K562 (cell line): ENCODE measurements around the gene SPINT1. TPM values are rescaled to one million over a fixed set of nuclear protein-coding genes. Genes with fewer than 3 reads are reported as not detected.

Experiments
- ARID4B ChIP-seq: sonication (generic); formaldehyde crosslinking; IDR thresholded peaks from 2 replicates; pipeline ENCODE4 v1.8.0; 2022; ENCODE audit warnings: mild to moderate bottlenecking, missing genetic modification reagents
- ATF1 ChIP-seq, 2 experiments: fragments of 450-650 bp in 1 of 2; IDR thresholded peaks; 2 replicates each; pipeline ENCODE4 v1.6.1; 2016; ENCODE audit warnings: missing compliant biosample characterization in 1 of 2, missing genetic modification characterization in 1 of 2
- BRF1 ChIP-seq: IDR thresholded peaks from 3 replicates; pipeline ENCODE4 v1.6.1; 2011; ENCODE audit warnings: borderline replicate concordance, mild to moderate bottlenecking; ENCODE audit not compliant: insufficient read length; ENCODE audit errors: extremely low read depth
- MGA ChIP-seq: fragments of 450-650 bp; IDR thresholded peaks from 2 replicates; pipeline ENCODE4 v1.6.1; 2016; ENCODE audit warnings: mild to moderate bottlenecking, moderate library complexity
- MYC ChIP-seq, 2 experiments: fragments of 250-450 bp in 1 of 2; sonication (Bioruptor Pico) in 1 of 2; IDR thresholded peaks; 2 replicates each; pipeline versions ENCODE4 v1.5.1 to v1.6.1; 2012 to 2021; ENCODE audit warnings: low read depth in 2 of 2, borderline replicate concordance in 1 of 2, improper control_type of control experiment in 1 of 2, low read length in 1 of 2, mild to moderate bottlenecking in 1 of 2, moderate library complexity in 1 of 2
- NEUROD1 ChIP-seq: fragments of 150-350 bp; IDR thresholded peaks from 2 replicates; pipeline ENCODE4 v1.6.1; 2014; ENCODE audit warnings: borderline replicate concordance, low read length, low read depth; ENCODE audit not compliant: partially characterized antibody
- RB1 ChIP-seq: fragments of 450-650 bp; IDR thresholded peaks from 2 replicates; pipeline ENCODE4 v1.6.1; 2017; ENCODE audit warnings: low read depth, mild to moderate bottlenecking
- STAT5A ChIP-seq: IDR thresholded peaks from 2 replicates; pipeline ENCODE4 v1.6.1; 2012; ENCODE audit warnings: low read length, inconsistent platforms, borderline replicate concordance
- TARDBP ChIP-seq: fragments of 450-650 bp; IDR thresholded peaks from 2 replicates; pipeline ENCODE4 v1.6.1; 2016
- ZNF436 ChIP-seq: fragments of 250-450, 450-650 bp; sonication (Bioruptor Pico); formaldehyde crosslinking; IDR thresholded peaks from 2 replicates; pipeline ENCODE4 v1.7.0; 2020; ENCODE audit warnings: mild to moderate bottlenecking
- polyA plus RNA-seq, 8 experiments: library from polyadenylated mRNA; depleted of rRNA in 4 of 8; stranded (reverse) in 5 of 8; unstranded in 3 of 8; fragments of >200 nt; fragmentation: Nextera tagmentation in 2 of 8; fragmentation: Illumina TruSeq in 1 of 8; extraction: Ambion mirVana in 2 of 8; extraction: Trizol in 1 of 8; gene quantifications; 2 replicates each; pipeline versions ENCODE4 v1.2.1 to v1.2.3, GENCODE V29; 2011 to 2014; ENCODE audit warnings: inconsistent platforms in 1 of 8, missing spikeins in 1 of 8
- total RNA-seq, 7 experiments: library from RNA; depleted of rRNA in 6 of 7; stranded (reverse); fragments of >200 nt in 6 of 7; fragmentation: Illumina TruSeq in 2 of 7; extraction: Trizol in 2 of 7; gene quantifications; 2 replicates each; pipeline versions ENCODE4 v1.2.1 to v1.2.3, GENCODE V29; 2011 to 2021; ENCODE audit warnings: low replicate concordance in 1 of 7

Gene SPINT1
- total and polyA plus RNA-seq, 9 of the 15 experiments (the other 6 are each of a cell fraction or from before 2014, with no cell fraction given): 0.78 to 4.5 (median 1.5) TPM

- TF ChIP-seq MGA: peak; percentile 74
- TF ChIP-seq ATF1 (CRISPR knock-in tag; IDR thresholded peaks at IDR 0.05): no peak
- peak; percentile 93 for TF ChIP-seq ATF1 (tag; IDR thresholded peaks at IDR 0.05)
- TF ChIP-seq ZNF436 (CRISPR knock-in tag): no peak
- TF ChIP-seq TARDBP: no peak
- peak; percentile 24; the same call in 1 of the 2 replicates for TF ChIP-seq MYC (IDR thresholded peaks at IDR 0.05; ENCODE audit: low read depth, low read length)
- peak; percentile 30; the same call in 1 of the 2 replicates for TF ChIP-seq MYC (CRISPR knock-in tag; IDR thresholded peaks at IDR 0.05; ENCODE audit: borderline replicate concordance, low read depth)
- TF ChIP-seq ARID4B (CRISPR knock-in tag): peak; percentile 76; the same call in 1 of the 2 replicates
- no peak for TF ChIP-seq BRF1
- TF ChIP-seq RB1: peak; percentile 34; the same call in 1 of the 2 replicates
- no peak for TF ChIP-seq NEUROD1
- TF ChIP-seq STAT5A: no peak
These were observed 36.6 kb upstream of the SPINT1 start, which contains the start of the genes DNAJC17 and ZFYVE19 (continued) for GRCh38 chr15:40807028-40807887.
